ENCODE measurements around the gene BBOX1.

Gene BBOX1

DNA sequence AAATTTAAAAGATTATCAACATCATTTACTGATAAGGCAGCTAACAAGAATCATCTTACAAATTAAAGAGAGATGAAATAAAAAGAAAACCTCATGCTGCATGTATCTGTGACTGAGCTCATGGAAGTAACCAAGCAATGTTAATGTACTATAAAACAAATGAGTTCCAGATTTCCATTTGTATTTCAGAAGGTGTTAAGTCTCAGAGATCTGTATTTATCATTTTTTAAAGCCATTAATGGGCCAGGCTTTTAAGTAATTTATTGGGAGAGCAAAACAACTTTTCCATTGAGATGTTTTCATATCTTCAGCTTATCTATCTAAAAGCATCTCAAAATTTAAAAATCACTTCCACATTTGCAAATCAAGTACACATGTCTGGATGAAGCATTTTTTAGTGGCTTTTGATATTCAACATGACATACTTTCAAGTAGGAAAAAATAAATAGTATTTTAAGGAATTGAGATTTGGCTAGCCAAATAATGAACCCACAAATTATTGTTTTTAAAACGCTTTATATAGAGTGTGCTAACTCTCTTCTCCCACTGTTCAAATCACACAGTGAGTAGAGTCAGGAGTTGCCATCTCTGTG is 17.9 kb upstream of the BBOX1 start:
- Mint-ChIP-seq H3K4me1 (peaks cover 14% of the 10 kb centered on the region), H3K27ac (no peak overlapping the region), H3K4me3 (no peak overlapping the region), H3K27me3 (ENCODE audit: low read depth, poor library complexity) (peaks cover 3% of the 10 kb centered on the region), H3K36me3 (ENCODE audit: low read depth) (no peaks in the 10 kb centered on the region), H3K9me3 (no peaks in the 10 kb centered on the region)
- TF ChIP-seq, protein P1, sequence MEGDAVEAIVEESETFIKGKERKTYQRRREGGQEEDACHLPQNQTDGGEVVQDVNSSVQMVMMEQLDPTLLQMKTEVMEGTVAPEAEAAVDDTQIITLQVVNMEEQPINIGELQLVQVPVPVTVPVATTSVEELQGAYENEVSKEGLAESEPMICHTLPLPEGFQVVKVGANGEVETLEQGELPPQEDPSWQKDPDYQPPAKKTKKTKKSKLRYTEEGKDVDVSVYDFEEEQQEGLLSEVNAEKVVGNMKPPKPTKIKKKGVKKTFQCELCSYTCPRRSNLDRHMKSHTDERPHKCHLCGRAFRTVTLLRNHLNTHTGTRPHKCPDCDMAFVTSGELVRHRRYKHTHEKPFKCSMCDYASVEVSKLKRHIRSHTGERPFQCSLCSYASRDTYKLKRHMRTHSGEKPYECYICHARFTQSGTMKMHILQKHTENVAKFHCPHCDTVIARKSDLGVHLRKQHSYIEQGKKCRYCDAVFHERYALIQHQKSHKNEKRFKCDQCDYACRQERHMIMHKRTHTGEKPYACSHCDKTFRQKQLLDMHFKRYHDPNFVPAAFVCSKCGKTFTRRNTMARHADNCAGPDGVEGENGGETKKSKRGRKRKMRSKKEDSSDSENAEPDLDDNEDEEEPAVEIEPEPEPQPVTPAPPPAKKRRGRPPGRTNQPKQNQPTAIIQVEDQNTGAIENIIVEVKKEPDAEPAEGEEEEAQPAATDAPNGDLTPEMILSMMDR (IDR thresholded peaks at IDR 0.05): no peak
- no peak for DNase-seq

DNA sequence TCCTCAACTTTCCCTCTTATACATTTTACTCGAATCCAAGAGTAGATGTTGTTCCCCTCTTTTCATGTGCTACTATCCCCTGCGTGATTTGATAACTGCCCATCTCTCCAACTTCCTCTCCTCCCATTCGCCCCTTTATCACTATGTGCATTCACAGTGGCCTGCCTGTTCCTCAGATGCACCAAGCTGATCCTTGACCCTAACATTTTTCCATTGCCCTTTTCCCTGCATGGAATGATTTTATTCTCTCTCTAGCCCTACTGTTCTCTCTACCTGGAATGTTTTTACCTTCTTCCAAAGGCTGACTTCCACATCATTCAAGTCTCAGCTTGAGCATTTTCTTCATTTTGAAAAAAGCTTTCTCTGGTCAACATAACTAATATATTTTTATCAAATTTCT is 15.8 kb upstream of the BBOX1 start:
- H3K27me3 Mint-ChIP-seq (ENCODE audit: low read depth, poor library complexity): peaks cover 3% of the 10 kb centered on the region
- H3K27ac Mint-ChIP-seq: no peak overlapping the region
- no peak overlapping the region for H3K4me3 Mint-ChIP-seq
- H3K36me3 Mint-ChIP-seq (ENCODE audit: low read depth): no peaks in the 10 kb centered on the region
- DNase-seq: no peak
- H3K9me3 Mint-ChIP-seq: no peaks in the 10 kb centered on the region
- TF ChIP-seq, protein P1 (IDR thresholded peaks at IDR 0.05): no peak
- H3K4me1 Mint-ChIP-seq: peaks cover 14% of the 10 kb centered on the region

DNA sequence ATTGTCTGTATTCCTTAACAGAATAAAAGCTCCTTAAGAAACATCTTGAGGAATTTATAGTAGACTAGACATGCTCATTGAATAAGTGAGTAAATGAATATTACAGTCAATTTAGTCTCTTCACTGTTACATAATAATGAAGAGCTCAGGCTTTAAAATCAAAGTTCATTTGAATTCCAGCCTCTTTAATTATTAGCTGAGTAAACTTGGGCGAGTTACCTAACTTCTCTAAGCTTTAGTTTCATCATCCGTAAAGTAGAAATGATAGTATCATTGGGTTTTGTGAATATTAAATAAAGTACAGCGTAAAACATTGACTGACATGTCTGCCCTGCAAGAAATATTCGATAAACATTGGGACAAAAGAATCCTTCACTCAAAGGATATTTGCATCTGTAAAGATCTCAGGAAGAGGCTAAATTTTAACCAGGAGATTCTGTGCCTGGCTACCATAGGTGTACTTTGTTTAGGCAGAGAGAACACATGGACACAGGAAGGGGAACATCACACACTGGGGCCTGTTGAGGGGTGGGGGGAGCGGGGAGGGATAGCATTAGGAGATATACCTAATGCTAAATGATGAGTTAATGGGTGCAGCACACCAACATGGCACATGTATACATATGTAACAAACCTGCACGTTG is 15.2 kb upstream of the BBOX1 start:
- Mint-ChIP-seq H3K27ac (no peak overlapping the region), H3K27me3 (ENCODE audit: low read depth, poor library complexity) (peaks cover 3% of the 10 kb centered on the region), H3K4me1 (peaks cover 14% of the 10 kb centered on the region), H3K4me3 (no peak overlapping the region), H3K9me3 (no peaks in the 10 kb centered on the region), H3K36me3 (ENCODE audit: low read depth) (no peaks in the 10 kb centered on the region)
- TF ChIP-seq, protein P1 (IDR thresholded peaks at IDR 0.05): no peak
- DNase-seq: no peak

DNA sequence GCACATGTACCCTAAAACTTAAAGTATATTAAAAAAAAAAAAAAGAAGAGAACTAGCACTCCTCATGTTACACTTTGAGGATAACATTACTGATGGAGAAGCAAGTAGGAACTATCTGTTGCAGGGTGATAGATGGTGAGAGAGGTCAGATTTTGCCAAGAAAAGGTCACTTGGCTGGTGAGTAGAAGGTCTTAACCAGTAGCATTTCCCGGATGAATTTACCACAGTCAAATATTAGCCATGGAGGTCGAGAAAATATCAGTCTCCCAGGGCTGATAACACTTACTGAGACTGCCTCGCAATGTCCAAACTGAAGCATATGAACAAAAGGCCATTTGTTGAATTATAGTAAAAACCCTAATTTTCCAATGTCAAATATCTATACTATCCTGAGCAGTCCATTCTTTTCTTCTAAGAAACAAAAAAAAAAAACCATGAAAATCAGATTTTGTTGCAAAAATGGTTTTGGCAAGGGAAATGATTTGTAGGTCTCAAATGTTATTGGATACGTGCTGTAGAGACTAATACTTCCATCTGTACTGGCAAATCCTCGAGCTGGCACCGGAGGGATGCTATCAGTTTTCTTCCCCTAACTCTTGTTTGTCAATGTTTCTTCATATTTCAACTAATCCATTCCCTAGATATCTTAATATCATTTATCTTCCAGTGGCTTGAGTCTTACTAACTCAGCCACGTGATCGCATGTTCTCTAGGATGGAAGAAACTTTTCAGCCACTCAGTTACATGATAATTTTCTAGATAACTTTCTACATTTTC is 14.5 kb upstream of the BBOX1 start:
- Mint-ChIP-seq H3K9me3 (no peaks in the 10 kb centered on the region), H3K27ac (peak overlapping the region; percentile 12), H3K36me3 (ENCODE audit: low read depth) (no peaks in the 10 kb centered on the region), H3K4me3 (no peak overlapping the region), H3K4me1 (peaks cover 14% of the 10 kb centered on the region), H3K27me3 (ENCODE audit: low read depth, poor library complexity) (peaks cover 3% of the 10 kb centered on the region)
- TF ChIP-seq, protein P1 (IDR thresholded peaks at IDR 0.05): no peak
- no peak for DNase-seq

DNA sequence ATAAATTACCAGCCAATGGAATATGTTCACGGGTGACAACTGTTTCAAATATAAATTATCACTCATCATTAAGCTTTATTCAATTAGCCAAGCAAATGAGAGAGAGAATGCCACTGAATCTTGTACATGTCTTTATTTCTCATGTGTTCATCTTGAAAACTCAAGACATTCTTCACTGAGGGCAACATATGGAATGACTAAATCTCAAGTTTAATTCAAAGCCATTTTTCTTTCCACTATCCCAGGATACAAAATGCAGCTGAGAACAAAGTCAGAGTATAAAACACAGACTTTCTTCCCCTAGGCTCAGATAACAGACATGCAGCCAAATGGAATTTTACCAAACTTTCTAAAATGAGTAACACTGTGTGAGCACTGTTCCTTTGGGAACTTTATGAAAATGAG is 12.1 kb upstream of the BBOX1 start:
- H3K4me3 Mint-ChIP-seq: no peak overlapping the region
- H3K27ac Mint-ChIP-seq: no peak overlapping the region
- H3K27me3 Mint-ChIP-seq (ENCODE audit: low read depth, poor library complexity): no peaks in the 10 kb centered on the region
- H3K4me1 Mint-ChIP-seq: peaks cover 14% of the 10 kb centered on the region
- no peaks in the 10 kb centered on the region for H3K9me3 Mint-ChIP-seq
- TF ChIP-seq, protein P1 (IDR thresholded peaks at IDR 0.05): no peak
- DNase-seq: no peak
- H3K36me3 Mint-ChIP-seq (ENCODE audit: low read depth): no peaks in the 10 kb centered on the region
